Hematopoietic multipotent progenitor cell treated with erythropoietin and hydrocortisone succinate and interleukin-3 and kit ligand, for 17 days (in vitro differentiated cells): ENCODE data around the gene THY1.
"Not testable (repeated sequence)": the region's sequence is repeated elsewhere in the genome, so short reads cannot be mapped to it uniquely, and the experiment has no call there.

Experiments
- DNase-seq: peaks from one replicate; pipeline ENCODE4 v3.0.0-alpha.2; 2015; ENCODE audit warnings: low spot score

THY1 gene

DNA sequence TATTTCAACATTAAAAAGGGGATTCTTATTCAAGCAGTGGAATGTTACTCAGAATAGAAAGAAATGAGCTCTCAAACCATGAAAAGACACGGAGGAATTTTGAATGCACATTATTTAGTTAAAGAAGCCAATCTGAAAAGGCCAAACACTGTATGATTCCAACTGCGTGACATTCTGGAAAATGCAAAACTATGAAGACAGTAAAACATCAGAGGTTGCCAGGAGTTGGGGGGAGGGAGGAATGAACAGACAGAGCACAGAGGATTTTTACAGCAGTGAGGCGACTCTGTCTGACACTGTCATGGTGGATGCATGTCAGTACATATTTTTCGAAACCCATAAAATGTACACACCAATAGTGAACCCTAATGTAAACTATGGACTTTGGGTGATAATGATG lies 22.9 kb upstream of the THY1 start:
- DNase-seq, result no peak

DNA sequence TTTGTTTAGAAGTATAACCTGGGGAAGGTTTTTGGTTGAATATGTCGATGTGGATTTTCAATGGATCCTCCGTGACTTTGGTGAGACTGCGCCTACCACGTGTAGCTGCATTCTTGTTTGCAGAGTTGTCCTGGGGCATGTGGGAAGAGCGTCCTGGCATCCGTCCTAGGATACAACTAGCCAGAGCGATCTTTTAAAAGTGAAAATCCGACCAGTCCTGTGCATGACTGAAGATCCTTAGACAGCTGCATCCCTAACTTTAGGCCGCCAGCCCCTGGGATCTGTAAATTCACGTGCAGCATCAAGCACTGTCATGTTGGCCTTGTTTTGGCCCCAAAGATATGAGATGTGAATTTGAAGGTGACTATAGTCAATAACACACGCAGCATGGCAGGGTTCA lies 22.4 kb upstream of the THY1 start:
- DNase-seq, result no peak

DNA sequence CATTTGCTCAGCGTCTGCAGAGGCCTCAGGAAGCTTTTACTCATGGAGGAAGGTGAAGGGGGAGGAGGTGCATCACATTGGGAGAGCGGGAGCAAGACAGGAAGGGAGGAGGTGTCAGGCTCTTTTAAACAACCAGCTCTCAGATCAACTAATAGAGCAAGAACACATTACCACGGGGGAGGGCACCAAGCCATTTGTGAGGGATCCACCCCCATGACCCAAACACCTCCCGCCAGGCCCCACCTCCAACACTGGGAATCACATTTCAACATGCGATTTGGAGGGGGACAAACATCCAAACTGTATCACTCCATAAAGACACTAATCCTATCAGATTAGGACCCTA lies 18.9 kb upstream of the THY1 start:
- no peak for DNase-seq

DNA sequence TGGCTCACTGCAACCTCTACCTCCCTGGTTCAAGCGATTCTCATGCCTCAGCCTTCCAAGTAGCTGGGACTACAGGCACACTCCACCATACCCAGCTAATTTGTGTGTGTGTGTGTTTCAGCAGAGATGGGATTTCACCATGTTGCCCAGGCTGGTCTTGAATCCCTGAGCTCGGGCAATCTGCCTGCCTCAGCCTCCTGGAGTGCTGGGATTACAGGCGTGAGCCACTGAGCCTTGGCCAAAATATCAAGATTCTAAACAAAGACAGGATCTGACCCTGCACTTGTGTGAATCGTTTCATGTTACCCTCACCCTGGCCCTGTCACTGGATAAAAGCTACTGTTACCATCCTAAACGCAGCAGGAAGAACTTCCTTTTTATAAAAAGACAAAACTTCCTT lies 15.6 kb upstream of the THY1 start:
- DNase-seq, result no peak

DNA sequence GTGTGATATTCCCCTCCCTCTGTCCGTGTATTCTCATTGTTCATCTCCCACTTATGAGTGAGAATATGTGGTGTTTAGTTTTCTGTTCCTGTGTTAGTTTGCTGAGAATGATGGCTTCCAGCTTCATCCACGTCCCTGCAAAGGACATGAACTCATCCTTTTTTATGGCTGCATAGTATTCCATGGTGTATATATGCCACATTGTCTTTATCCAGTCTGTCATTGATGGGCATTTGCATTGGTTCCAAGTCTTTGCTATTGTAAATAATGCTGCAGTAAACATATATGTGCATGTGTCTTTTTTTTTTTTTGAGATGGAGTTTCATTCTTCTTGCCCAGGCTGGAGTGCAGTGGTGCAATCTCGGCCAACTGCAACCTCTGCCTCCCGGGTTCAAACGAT lies 14.5 kb upstream of the THY1 start:
- not testable (repeated sequence) for DNase-seq

DNA sequence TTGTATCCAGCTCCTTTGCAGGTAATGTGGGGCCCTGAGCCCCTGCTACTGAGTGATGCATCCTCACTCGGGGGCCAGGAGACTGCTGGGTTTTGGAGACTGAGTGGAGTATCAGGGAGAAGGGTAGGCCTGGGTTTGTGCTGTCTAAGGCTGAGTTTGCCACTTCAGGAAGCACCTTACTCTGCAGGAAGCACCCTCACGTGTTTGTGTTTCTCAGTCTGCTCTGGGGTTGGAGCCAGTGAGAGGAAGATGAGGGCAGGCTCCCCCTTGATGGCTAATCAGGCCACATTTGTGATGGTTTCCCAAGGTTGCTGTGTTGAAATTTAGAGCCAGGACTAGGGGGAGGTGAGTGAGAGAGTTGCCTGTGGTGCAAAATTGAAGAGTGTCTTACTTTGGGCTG lies 13.7 kb upstream of the THY1 start:
- DNase-seq, result no peak

DNA sequence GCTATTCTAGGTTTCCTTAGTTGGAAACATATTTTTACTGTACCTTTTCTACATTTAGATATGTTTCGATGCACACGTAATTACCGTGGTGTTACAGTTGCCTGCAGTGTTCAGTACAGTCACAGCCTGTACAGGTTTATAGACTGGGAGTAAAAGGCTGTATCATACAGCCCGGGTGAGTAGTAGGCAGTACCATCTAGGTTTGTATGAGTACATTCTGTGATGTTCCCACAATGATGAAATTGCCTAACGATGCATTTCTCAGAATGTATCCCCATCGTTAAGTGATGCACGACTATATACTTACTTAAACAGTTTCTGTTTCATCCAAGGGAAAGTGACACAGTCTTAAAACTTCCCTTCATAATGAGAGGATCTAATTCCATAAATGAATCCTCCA lies 13.1 kb upstream of the THY1 start:
- DNase-seq, result no peak

DNA sequence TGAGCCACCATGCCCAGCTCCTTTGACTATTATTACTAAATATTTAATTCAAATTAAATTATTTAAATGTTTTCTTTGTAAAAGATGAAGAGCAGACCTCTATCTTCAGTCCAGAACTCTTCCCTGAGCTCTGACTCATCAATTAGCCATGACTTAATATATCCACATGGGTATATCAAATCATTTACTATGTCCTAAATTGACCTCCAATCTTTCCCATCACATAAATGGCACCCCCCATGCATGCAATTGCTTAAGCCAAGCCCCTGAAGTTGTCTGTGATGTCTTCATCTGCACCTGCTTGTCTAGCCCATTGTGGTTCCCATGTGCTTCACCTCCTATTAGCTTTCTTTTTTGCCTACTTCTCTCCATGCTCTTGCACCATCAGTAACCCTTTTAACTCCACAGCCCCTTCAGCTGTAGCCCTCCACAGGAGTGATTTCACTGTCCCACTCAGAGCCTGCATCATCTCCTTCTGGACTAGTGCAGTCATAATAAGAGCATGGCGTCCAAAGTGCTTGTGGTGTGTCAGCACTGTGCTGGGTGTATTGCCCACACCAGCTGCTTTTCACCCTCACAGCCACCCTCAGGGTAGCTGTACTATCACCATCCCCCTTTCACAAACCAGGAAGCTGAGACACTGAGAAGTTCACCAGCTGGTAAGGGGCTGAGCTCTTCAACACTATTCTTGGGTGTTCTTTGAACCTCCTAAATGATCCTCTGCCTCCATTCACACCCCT lies 11.8 kb upstream of the THY1 start:
- DNase-seq, result no peak

DNA sequence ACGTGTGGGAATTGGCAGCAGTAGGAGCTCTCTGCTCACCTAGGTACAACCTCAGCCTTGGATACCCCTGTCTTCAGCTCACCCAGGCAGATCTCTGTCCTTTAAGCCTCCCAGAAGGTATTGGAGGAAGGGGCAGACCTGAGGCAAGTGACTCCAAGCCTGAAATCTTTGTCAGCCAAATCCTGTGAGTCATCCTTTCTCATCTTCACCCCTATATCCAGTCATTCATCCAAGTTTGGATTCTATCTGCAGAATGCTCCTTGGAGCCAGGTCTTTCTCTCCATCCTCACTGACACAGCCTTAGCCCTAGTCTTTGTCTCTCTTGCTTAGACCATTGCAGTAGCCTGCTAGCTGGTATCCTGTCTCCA lies 10.4 kb upstream of the THY1 start:
- DNase-seq, result no peak

DNA sequence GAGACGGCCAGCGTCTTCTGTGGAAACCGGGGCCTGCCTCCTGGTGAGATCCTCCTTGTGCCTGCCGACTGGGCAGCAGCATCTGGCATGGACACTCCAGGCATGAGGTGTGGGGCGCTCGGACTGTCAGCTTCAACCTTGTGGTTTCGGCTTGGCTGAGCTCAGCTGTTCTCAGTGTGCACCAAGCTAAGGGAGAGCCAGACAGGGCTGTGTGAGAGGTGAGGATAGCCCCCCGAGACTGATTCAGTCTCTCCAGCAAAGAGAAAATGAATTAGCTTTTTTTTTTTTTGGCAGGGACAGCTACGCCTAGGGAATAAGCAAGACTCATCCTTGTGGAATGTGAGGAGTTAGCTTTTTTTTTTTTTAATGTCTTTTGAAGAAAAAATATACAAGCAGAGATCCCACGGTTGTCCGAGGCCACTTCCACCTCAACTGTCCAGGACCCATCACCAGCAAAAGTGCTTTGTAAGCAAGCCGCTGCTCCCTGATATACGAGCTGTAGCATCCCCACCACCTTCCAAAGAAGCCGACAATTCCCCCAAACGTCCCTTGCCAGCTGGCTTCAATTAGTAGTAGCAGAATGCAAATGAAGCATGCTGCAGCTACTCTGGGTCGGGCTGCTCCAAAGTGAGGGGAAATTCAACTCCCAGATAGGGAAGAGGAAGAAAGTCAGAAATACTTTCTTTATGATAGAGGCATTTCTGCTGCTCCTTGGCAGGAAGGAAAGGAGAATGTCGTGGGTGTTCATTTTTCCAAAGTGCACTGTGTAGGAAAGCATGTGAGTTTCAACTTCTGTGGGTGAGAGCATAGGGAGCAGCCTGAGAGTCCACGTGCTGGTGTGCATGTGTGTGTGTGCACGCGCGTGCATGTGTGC lies 9.7 kb upstream of the THY1 start:
- no peak for DNase-seq

DNA sequence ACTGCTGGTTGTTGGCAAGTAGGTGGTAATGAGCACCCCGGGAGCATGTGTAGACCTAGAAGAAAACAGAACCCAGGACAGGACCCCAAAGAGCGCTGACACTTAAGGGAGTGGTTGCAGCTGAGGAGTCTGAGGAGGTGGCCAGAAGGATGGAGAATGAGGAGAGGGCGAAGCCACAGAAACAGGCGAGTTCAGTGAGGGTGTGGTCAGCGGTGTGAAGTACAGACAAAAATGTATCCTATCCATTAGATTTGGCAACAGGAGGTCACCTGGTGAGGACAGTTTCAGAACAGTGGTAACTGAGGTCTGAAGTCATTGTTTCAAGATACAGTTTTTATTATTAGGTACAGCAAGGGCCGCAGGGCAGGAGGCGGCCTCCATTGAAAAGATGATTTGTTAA lies 8.6 kb upstream of the THY1 start:
- DNase-seq, result no peak

DNA sequence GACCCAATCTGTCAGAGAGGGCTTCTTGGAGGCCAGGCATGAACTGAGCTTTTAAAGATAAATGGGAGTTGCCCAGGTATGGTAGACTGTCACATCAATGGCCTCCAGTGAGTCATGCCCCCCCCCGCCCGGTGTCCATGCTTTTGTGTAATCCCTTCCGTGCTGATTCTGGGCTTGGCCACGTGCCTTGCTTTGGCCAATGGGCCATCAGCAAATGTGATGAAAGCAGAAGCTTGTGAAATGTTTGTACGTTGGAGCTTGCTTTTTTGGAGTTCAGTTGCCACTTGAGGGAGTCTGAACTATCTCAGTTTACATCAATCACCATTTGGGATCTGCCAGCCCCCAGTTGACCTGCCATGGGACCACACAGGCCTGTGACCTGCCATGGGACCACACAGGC lies 4.3 kb upstream of the THY1 start:
- DNase-seq, result no peak

DNA sequence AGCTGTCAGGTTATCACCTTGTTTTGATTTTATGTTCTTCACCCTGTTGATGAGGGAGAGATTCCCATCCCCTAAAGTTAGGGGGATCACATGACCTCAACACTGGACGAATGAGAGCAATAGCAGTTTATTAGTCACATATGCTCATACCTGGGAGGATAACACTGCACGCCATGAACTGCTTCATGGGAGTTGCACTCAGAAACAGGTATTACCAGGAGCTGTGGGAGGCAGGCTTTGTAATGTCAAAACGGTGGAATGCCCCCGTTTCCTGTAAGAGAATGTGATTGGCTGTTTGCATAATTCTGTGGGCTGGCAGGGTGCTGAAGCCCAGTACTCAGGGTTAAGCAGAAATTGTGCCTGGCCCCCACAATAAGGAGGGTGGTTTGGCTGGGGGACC lies 3.2 kb upstream of the THY1 start:
- no peak for DNase-seq

DNA sequence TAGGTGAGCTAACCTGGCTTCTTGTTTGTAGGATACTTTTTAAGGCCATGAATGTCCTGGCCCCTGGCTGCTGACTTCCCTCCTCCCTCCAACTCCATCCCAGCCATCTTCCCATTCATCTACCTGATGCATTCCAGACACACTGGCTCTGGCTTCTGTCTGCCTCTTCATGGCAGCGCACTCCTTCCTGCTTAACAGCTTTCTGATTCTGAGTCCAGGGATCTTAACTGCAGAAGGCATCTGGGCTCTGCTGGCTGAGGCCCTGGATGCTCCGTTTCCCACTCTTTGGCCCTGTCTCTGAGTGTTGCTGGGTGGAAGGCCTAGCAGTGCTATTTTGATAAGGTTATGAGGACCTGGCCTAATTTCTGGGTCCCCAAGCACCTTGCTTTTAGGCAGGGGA lies 1.8 kb upstream of the THY1 start:
- no peak for DNase-seq

DNA sequence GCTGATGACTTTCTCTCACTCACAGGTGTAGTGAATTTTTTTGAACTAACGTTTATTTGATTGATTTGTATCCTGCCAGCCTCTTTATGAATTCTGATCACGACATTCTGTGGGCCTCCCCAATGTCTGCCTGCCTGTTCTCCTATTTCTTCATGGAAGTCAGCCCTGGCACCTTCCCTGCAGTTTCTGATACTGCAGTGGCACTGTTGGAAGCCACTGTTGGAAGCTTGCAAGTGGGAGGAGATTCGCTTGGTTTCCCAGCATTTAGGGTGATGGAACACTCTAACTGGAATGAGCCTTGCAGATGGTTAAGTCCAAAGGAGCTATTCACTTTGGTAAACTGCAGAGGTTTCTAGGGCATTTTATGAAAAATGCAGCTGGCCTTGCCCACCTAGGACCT lies 1.3 kb upstream of the THY1 start:
- DNase-seq, result no peak

DNA sequence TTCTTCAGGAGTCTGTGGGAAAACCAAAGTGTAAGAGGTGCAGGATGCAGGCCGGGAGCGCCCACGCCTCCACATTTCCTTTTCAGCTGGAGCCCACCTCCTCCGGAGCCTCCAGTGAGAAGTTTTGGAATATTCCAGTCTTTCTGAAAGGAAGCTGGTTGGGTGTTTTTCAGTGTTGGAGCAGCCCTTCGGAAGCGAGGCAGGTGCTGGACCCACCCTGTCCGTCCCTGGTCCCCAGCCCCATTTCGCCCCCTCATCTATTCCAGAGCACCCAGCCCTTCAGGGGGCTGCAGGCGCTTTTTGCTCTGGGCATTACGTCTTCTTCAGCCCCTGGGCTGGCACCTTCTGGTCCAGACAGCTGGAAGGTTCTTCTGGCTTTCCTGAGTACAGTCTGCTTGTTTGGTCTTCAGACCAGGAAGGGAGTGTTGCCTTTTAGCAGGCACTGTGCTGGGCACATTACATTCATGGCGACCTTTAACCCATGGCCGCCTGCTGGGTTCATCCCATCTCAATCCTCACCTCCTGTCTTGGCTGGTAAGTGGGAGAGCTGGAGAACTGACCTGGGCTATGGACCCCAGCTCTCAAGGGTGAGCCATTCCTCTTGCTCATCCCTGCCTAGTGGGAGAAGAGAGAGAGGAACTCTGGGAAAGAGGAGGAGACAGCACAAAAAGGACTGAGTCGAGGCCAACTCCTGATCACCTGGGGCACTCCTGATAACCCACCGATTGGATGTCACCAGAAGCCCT lies 710 bp upstream of the THY1 start:
- DNase-seq, result no peak

DNA sequence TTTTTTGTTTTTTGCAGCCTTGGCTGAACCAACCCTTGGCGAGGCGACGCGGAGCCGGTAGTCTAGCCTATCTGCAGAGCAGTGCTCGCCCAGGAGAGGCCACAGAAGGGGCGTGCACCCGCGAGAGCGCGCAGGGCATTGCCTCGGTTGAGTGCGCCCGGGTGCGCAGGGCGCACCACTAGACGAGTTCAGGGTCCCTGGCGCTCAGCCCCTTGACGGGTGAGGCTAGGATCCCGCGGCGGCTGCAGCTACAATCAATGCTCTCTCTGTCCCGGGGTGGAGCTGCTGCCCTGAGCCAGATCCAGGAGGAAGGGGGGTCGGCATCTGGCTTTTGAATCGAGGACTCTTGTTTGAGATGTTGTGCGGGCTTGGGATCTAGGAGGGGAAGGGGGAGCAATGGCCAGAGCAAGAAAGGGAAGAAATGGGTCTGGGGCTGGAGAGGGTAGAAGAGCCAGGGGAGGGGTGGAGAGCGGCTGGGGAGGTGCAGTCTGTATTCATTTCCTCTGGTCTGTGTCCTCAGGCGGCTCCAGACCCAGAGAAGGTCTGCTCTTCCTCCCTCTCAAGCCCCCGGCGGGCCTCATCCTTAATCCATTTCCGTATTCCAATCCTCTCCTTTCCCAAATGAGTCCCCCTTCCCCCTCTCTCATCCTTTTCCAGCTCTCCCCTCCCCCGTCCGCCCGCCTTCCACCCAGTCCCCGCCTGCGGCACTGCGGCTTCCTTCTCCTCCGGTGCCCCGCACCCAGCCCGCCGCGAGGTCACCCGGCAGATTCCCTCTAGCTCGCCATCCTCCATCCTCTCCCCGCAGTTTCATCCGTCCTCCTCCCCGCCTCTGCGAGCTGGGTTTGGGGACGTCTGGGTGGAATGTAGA lies 797 bp downstream of the THY1 start:
- DNase-seq, result no peak

DNA sequence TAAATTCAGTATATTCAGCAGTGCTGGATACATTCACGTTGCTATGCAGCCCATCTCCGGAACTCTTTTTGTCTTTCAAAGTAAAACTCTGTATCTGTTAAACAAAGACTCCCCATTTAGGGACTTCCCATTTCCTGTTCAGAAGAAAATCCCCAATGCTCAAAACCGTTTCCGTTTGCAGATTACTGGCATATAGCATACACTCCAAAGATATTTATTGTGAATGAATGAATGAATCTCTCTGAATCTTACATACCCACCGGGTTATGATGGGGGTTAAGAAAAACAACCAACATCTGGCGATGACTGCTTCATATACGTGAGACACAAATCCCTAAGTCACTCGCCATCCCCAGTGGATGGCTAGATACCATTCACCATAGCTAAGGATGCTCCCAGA lies 1.6 kb downstream of the THY1 start:
- no peak for DNase-seq

DNA sequence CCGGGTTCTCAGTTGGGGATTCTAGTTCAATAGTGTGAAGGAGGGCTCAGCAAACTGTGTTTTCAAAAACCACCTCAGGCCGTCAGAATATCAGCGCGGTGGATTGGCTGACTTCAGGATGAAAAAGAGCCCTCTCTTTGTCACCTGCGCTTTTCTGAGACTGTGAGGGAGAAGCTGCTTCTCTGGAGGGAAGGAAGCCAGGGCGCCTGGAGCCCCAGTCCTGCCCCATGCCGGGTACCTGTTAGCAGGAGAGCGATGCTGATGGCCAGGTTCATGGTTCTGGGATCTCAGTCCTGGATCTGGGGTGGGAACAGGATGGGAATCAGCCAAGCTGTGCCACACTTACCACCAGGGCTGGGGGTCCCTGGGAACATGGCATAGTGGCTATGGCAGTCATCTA lies 2.3 kb downstream of the THY1 start:
- no peak for DNase-seq

DNA sequence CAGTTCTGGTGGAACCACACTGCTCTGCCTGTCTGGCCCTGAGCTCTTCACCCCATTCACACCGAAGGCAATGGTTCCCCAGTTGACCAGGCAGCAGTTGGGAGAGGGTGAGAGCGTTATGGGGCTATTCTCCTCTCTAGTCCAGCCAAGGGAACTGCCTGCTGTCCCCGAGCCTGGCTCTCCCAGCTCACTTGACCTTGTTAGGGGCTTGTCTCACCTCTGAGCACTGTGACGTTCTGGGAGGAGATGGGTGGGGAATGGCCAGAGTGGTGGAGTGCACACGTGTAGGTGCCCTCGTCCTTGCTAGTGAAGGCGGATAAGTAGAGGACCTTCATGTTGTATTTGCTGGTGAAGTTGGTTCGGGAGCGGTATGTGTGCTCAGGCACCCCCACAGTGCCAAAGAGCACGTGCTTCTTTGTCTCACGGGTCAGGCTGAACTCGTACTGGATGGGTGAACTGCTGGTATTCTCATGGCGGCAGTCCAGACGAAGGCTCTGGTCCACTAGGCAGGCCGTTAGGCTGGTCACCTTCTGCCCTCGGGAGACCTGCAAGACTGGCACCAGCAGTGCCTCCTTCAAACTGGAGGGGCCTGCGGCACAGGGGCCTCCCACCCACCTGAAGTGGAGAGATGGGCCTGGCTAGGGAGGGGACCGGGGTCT lies 3.0 kb downstream of the THY1 start:
- DNase-seq, result no peak

DNA sequence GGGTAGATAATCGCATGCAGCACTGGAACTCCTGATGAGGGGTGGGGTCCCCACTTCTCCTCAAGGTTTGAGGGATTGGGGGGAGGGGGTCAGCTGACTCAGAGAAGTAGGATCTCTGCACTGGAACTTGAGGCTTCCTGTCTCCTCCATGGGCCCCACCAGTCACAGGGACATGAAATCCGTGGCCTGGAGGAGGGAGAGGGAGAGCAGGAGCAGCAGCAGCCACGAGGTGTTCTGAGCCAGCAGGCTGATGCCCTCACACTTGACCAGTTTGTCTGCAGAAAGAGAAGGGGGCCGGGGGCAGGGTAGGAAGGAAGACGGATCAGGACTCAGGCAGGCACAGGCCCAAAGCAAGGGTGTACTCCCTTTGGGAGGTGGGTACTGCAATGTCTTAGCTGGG lies 3.7 kb downstream of the THY1 start:
- no peak for DNase-seq

DNA sequence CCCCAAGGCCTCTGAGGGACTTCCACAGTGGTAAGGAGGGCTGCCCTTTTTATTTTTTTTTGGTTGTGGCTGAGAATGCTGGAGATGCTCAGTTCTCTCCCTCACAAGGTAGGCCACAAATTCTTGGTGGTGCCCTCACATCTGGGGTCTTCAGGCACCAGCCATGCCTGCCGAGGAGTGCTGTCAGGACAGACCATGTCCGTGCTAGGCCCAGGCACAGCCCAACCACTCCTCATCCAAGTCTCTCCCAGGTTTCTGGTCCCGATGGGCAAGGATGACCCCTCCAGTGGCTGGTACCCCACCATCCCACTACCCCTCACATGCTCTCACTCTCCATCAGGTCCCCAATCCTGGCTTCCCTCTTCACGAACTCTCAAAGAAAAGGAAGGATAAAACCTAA lies 4.2 kb downstream of the THY1 start:
- no peak for DNase-seq
